BJ (cell line): ENCODE measurements around the gene AKR1C2. TPM values are rescaled to one million over a fixed set of nuclear protein-coding genes. Genes with fewer than 3 reads are reported as not detected.
"Not testable (repeated sequence)": the region's sequence is repeated elsewhere in the genome, so short reads cannot be mapped to it uniquely, and the experiment has no call there.

Experiments
- CTCF ChIA-PET: fragments of 350-600 bp; formaldehyde crosslinking; extraction: SDS; loops from one replicate; lab custom pipeline; 2021; ENCODE audit warnings: antibody characterized with exemption, inconsistent platforms; lab: Yijun Ruan, JAX
- POLR2A ChIA-PET: fragments of 300-600 bp; sonication (Branson Sonifier 250); formaldehyde crosslinking; extraction: SDS; loops from one replicate; lab custom pipeline; 2021; ENCODE audit warnings: antibody characterized with exemption; lab: Charles Lee
- DNase-seq: peaks from one replicate; pipeline ENCODE4 v3.0.0-alpha.2; 2011; ENCODE audit warnings: low read depth
- H3K27me3 ChIP-seq: 2 replicates; pipeline ENCODE4 v1.6.0; 2011; ENCODE audit warnings: low read length; ENCODE audit not compliant: control insufficient read depth, insufficient read depth
- H3K36me3 ChIP-seq: 2 replicates; pipeline ENCODE4 v1.5.1; 2011; ENCODE audit warnings: low read length; ENCODE audit not compliant: control insufficient read depth, insufficient read depth
- H3K4me3 ChIP-seq: 2 replicates; pipeline ENCODE4 v1.5.1; 2011; ENCODE audit warnings: low read depth, mild to moderate bottlenecking, control low read depth, low read length
- polyA minus RNA-seq: library from RNA; depleted of rRNA, polyadenylated mRNA; stranded (reverse); fragments of >200 nt; gene quantifications from 2 replicates; pipeline ENCODE4 v1.2.3, GENCODE V29; 2011; rRNA and poly(A)+ RNA removed
- polyA plus RNA-seq: library from polyadenylated mRNA; depleted of rRNA; stranded (reverse); fragments of >200 nt; gene quantifications from 2 replicates; pipeline ENCODE4 v1.2.3, GENCODE V29; 2011; rRNA removed
- TF ChIP-seq, protein P1 (sequence below): IDR thresholded peaks from 2 replicates; pipeline ENCODE4 v1.5.1; 2011; ENCODE audit warnings: low read depth, mild to moderate bottlenecking, control low read depth, inconsistent platforms, low read length, moderate library complexity; ENCODE audit not compliant: insufficient read depth

Gene AKR1C2
- polyA plus RNA-seq (0.37 and 0.98 TPM in 2 replicates), polyA minus RNA-seq (0.19 and 1.7 TPM in 2 replicates)

DNA sequence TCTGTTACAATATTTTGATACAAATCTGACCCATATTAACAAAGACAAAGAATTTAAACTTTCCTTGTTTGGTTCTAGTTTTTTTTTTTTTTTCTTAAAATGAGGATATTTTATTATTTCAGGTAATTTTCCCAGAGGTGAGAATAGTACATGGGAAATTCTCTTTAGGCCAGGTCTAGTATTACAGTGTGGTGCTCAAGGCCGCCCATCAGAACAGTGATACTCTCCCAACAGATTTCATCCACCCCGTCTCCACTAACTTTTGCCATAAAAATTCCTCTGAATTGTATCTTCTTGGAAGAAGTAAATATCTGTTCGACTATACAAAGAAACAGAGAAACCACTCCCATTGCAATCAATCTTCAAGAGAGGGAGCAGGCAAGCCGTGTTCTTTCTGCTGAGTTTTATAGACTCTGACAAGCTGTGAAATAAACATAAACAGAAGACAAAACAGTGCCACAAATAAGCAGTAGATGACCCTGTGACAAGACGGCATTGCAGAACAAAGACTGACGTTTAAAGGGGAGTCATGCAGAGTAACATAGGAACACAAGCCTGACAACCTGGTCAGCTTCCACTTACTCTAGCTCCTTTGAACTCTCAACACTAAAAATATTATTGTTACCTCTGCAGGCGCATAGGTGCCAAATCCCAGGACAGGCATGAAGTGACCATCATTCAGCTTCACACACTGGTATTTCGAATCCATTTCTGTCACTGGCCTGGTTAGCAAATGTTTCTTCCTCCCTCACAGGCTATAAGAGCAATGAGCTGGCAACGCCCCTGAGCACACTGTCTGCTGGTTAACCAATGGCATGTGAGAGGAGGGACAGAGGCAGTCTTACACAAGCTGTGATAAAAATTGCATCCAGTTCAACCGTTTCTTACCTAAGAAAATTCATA, at the start of gene AKR1C2:
Gene AKR1C2, minus strand, starts transcription at position 731 of the 903 bp plus-strand sequence. Its CDS starts 22 bp downstream, at position 709.
- H3K4me3 ChIP-seq, POLR2A ChIA-PET, CTCF ChIA-PET, H3K27me3 ChIP-seq, DNase-seq, H3K36me3 ChIP-seq: not testable (repeated sequence)

DNA sequence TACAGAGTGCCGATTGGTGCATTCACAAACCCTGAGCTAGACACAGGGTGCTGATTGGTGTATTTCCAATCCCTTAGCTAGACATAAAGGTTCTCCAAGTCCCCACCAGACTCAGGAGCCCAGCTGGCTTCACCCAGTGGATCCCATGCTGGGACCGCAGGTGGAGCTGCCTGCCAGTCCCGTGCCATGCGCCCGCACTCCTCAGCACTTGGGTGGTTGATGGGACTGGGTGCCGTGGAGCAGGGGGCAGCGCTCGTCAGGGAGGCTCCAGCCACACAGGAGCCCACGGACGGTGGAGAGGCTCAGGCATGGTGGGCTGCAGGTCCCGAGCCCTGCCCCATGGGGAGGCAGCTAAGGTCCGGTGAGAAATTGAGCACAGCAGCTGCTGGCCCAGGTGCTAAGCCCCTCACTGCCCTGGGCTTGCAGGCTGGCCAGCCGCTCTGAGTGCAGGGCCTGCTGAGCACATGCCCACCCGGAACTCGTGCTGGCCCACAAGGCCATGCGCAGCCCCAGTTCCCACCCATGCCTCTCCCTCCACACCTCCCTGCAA, 49.4 kb upstream of the AKR1C2 start:
- H3K4me3 ChIP-seq, DNase-seq, H3K27me3 ChIP-seq, H3K36me3 ChIP-seq, POLR2A ChIA-PET: not testable (repeated sequence)
- CTCF ChIA-PET = interaction anchor here (1.2 kb wide), 1 partner anchor 203 kb away, joined by 3 read pairs; no protein-coding TSS in a partner anchor

DNA sequence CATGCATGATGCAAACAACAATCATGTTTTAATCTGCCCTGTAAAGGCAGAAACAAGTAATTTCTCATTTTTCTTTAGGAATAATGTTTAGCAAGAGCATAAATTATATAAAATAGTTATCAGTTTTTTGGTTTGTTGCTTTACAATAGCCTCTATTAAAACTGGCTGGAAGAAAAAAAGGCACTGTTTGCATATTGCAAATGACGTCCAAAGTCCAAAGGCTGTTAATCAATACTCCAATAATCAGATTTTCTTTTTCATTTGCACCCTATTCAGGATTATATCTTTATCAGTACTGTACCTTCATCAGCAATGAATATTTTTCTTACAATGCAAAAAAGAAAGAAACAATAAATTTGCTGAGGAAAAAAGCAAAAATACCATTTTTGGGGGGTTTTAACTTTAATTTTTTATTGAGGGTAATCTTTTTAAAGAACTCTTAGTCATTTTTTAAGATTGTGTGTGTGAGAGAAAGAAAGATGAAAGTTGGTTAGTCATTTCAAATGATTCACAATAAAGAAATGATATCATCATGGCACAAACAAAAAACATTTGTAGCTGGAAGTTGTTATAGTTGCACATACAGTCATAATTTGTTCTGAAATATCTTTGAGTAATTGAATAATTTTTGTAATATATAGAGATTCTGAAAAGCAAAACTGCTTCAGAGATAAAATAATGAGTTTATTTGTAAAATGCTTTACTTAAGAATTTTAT, 44.4 kb upstream of the AKR1C2 start:
- CTCF ChIA-PET = interaction anchor here (1.3 kb wide), 1 partner anchor 198 kb away, joined by 4 read pairs; no protein-coding TSS in a partner anchor
- TF ChIP-seq, protein P1, sequence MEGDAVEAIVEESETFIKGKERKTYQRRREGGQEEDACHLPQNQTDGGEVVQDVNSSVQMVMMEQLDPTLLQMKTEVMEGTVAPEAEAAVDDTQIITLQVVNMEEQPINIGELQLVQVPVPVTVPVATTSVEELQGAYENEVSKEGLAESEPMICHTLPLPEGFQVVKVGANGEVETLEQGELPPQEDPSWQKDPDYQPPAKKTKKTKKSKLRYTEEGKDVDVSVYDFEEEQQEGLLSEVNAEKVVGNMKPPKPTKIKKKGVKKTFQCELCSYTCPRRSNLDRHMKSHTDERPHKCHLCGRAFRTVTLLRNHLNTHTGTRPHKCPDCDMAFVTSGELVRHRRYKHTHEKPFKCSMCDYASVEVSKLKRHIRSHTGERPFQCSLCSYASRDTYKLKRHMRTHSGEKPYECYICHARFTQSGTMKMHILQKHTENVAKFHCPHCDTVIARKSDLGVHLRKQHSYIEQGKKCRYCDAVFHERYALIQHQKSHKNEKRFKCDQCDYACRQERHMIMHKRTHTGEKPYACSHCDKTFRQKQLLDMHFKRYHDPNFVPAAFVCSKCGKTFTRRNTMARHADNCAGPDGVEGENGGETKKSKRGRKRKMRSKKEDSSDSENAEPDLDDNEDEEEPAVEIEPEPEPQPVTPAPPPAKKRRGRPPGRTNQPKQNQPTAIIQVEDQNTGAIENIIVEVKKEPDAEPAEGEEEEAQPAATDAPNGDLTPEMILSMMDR = no peak
- H3K4me3 ChIP-seq = no peak overlapping the region
- DNase-seq = no peak
- no peaks in the 10 kb centered on the region for H3K27me3 ChIP-seq
- POLR2A ChIA-PET = no interaction called here
- H3K36me3 ChIP-seq = no peaks in the 10 kb centered on the region

DNA sequence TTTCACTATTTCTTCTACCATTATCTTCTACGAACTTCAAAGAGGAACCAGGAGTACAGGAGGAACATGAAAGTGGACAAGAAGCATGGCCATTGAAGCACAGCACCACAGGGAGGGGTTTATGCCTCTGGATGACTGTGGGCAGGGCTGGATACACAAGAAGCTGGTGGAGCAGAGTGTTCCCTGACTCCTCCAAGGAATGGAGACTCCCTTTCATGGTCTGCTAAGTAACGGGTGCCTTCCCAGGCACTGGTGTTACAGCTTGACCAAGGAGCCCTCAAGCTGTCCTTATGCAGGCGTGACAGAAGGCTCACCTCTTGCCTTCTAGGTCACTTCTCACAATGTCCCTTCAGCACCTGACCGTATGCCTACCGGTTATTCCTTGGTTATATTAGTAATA, 43.4 kb upstream of the AKR1C2 start:
- H3K36me3 ChIP-seq, DNase-seq, H3K27me3 ChIP-seq, POLR2A ChIA-PET, H3K4me3 ChIP-seq: not testable (repeated sequence)
- CTCF ChIA-PET = interaction anchor here (1.3 kb wide), 1 partner anchor 197 kb away, joined by 4 read pairs; no protein-coding TSS in a partner anchor

DNA sequence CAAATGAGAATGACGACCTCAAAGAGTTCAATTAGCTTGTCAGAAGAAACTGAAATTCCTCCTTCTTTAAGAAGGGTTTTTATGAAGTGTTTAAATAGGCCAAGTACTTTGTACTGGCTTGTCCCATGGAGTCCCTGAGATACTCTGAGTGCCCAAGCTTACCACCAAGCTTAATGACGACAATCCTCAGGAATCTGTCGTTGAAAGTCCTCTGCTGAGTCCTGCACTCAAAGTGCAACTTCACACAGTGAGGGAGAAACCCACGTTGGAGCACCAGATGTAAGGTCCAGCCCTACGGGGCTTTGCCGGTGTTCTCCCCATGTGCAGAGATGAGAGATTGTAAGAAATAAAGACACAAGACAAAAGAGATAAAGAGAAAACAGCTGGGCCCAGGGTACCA, 42.8 kb upstream of the AKR1C2 start:
- POLR2A ChIA-PET = no interaction called here
- Histone ChIP-seq H3K36me3 (no peaks in the 10 kb centered on the region), H3K27me3 (no peaks in the 10 kb centered on the region), H3K4me3 (no peak overlapping the region)
- TF ChIP-seq, protein P1 = no peak
- DNase-seq = no peak
- CTCF ChIA-PET = interaction anchor here (1.3 kb wide), 1 partner anchor 196 kb away, joined by 4 read pairs; no protein-coding TSS in a partner anchor

DNA sequence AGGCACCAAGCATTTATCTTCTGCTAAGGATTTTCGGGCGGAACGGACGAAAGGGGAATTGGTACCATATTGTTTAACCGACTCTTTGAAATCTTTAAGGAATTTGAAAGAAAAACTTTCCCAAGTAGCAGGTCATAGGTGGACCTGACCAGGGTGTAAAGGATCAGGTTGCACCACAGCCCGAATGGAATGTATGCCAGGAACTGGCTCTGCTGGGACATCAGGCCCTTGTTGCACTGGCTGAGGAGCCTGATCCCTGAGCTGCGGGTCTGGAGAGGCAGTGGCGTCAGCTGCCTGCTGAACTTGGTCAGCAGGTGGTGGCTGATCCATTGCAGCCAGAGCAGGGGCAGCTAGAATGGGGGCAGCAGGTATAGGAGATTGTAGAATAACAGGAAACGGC, 41.4 kb upstream of the AKR1C2 start:
- ChIA-PET CTCF (no interaction called here), POLR2A (no interaction called here)
- no peak for DNase-seq
- no peaks in the 10 kb centered on the region for H3K27me3 ChIP-seq
- no peak overlapping the region for H3K4me3 ChIP-seq
- TF ChIP-seq, protein P1 = no peak
- H3K36me3 ChIP-seq = no peaks in the 10 kb centered on the region
